C4-2B (cell line): ENCODE results near the gene GABRG3.

Experiments
- H3K27ac ChIP-seq: fragments of 450-650 bp; 2 replicates; pipeline ENCODE4 v1.5.1; 2017
- CTCF ChIP-seq: fragments of 450-650 bp; conservative IDR thresholded peaks from 2 replicates; pipeline ENCODE4 v1.5.1; 2017; ENCODE audit warnings: mild to moderate bottlenecking
- ZFX ChIP-seq: fragments of 450-650 bp; IDR thresholded peaks from 2 replicates; pipeline ENCODE4 v1.6.1; 2017

GABRG3 gene

DNA sequence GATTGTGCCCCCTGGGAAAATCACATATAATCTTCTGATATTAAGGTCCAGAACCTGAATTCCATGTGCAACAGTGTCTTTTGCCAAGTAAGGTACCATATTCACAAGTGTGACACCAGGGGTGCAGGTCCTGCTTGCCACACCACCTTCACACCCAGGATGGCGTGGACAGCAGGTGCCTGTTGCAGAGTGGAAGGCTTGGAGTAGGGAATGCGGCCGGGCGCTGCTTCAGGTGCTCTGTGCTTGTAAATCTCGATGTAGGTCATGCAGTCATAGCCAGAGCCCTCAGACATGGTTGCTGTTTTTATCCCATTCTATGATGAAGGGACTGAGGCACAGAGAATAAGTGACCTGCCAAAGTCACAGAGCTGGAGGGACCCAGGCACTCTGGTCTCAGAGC lies 34.5 kb upstream of the GABRG3 start:
- no peak for TF ChIP-seq ZFX
- TF ChIP-seq CTCF: no peak
- H3K27ac ChIP-seq: no peak overlapping the region

DNA sequence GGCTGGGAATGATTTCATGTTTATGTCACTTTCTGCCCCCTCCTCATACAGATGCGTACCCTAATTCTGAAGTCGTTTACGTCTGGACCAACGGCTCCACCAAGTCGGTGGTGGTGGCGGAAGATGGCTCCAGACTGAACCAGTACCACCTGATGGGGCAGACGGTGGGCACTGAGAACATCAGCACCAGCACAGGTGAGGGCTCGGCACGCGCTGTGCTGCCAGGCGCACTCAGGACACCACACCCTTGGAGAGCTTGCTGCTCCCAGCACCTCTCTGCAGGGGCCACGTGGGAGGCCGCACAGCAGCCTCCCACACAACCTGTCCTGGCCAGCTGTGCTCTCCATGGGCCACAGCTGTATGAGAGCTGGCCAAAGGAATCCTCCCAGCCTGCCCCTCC lies 33.8 kb upstream of the GABRG3 start:
- TF ChIP-seq ZFX (no peak), CTCF (no peak)
- no peak overlapping the region for H3K27ac ChIP-seq

DNA sequence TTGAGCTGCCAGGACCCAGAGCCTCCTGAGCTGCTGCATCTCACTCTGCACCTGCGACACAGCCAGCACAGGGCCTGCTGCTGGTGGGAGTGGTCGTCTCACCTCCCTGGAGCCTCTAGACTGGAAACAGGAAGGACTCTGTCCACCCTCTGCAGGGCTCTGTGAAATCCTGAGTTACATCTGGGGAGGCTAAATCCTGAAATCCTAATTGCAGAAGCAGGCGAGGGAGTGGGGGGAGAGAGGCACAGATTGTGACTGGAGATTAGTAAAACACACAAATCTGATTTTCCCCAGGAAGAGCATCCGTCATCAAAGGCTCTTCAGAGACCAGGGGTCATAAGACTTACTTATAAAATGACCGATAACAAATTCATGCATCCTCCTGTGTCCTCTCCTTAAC lies 31.6 kb upstream of the GABRG3 start:
- no peak for TF ChIP-seq ZFX
- no peak for TF ChIP-seq CTCF
- H3K27ac ChIP-seq: no peak overlapping the region

GRCh38 chr15:26941489-26941888 lies 29.5 kb upstream of the GABRG3 start:
- no peak overlapping the region for H3K27ac ChIP-seq
- no peak for TF ChIP-seq CTCF
- no peak for TF ChIP-seq ZFX

- TF ChIP-seq CTCF (no peak), ZFX (no peak)
- no peak overlapping the region for H3K27ac ChIP-seq
These were observed 27.1 kb upstream of the GABRG3 start for GRCh38 chr15:26943866-26944265.

GRCh38 chr15:26945046-26945445 lies 25.9 kb upstream of the GABRG3 start:
- no peak for TF ChIP-seq CTCF
- no peak for TF ChIP-seq ZFX
- H3K27ac ChIP-seq: no peak overlapping the region

DNA sequence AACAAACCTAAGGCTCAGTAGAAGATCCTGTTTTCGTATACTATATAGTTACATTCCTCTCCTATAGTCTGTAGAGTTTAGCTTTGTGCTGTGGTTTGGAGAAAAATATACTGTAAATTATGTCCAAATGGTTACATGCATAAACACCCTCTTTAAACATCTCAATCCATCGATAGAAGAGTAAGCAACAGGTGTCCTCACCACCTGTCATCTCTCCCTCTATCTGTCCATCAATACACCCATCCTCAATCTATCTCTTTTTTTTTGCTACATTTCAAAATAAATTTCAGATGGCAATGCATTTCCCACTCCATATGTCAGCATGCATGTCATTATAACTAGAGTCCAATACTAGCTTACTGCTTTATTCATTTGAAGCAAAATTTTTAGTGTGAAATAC lies 21.0 kb upstream of the GABRG3 start:
- H3K27ac ChIP-seq: no peak overlapping the region
- TF ChIP-seq ZFX: no peak
- TF ChIP-seq CTCF: no peak
